ENCODE results near the gene PRKCA. TPM values are rescaled to one million over a fixed set of nuclear protein-coding genes. Genes with fewer than 3 reads are reported as not detected.

Gene PRKCA
- total RNA-seq, 4 donors from 2014 or later, result 3.9 to 12.1 (median 7.0) TPM

DNA sequence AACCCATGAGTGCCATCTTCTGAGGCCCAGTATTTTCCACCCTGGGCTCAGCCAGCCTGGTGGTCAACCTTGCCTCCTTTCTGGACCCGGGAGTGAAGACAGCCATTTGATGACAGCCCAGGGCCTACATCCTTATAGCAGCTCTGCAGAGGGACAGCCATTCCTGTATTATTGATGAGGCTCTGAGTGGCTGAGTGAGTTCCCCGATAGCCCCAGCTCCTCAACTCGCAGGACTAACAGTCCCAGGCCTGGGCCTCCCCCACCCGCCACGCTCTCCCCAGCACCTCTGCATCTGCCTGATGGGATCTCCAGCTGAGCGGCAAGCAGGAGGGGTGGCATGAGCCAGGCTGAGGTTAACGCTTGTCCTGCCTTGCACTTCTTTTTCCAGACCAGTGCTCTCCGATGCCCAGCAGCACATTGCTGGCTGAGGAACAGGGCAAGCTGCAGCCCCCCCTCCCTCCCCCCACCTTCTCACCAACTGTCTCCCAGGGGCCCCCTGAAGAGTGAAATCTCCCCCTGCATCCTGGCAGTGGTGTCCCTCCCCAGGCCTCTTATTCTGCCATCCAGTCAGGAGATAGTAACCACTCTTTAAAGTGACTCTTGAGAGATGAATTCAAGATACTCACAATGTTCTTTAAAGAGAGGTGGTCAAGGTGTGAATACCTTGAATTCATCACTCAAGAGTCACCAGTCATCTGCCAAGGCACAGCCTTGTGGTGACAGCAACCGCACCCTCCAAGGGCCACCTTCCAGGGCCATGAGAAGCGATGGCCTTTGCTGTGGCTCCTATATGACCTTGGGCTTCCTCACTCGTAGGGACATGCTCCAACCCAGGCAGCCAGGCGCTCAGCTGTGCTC is 556.0 kb downstream of the PRKCA start:
- TF ChIP-seq CTCF (IDR thresholded peaks at IDR 0.05; ENCODE audit: low read depth), result no peak

DNA sequence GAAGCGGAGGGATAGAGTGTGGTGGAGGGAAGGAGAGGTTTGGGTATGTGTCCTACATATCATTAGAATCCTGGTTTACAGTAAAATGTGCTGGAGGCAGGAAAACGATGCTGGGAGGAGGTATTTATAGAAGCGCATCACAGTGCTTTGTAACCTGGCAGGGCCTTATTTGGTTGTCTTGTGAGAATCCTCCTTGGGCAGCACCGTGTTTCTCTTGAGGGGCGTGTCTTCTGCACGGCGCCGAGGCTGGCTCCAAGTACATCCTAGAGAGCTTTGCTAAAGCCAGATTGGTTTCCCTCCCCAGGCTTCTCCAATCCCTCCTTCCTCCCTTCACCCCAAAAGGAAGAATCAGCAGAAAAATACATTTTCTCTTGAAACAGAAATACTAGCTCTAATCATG is 556.9 kb downstream of the PRKCA start:
- no peak for TF ChIP-seq CTCF (IDR thresholded peaks at IDR 0.05; ENCODE audit: low read depth)

DNA sequence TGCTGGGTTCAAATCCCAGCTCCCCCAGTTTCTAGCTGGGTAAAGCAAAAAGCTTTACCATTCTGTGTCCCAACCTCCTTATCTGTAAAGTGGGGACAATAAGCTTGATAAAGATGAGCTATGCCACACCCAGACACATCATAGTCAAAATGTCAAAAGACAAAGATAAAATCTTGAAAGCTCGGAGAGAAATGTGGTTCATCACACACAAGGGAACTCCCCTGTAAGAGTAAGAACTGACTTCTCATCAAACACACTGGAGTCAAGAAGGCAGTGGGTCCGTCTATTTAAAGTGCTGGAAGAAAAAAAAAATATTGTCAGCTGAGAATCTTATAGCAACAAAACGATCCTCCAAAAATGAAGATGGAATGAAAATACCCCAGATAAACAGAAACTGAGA is 557.8 kb downstream of the PRKCA start:
- no peak for TF ChIP-seq CTCF (IDR thresholded peaks at IDR 0.05; ENCODE audit: low read depth)

Small RNA genes lying within 50 kb of the gene (small RNA-seq; reads per million reads assigned to genes)
- gene MIR634, result not detected
- not detected for gene RN7SL735P
- gene RNA5SP444, result not detected
- gene RNA5SP445, result not detected
- not detected for gene RNU6-928P

Other genes starting within 250 kb of the PRKCA start
- 10 to 100 TPM; 18.9 to 51.8 (median 29.6) TPM for gene CEP112, start 110.5 kb upstream of the PRKCA start, total RNA-seq
- not detected for gene APOH, start 73.2 kb upstream of the PRKCA start, total RNA-seq